NCI-H1417 (cell line): ENCODE measurements around the gene MCUR1.
"Not testable (repeated sequence)": the region's sequence is repeated elsewhere in the genome, so short reads cannot be mapped to it uniquely, and the experiment has no call there.

Experiments used
- DNase-seq, 3 experiments: peaks; one replicate each; lab custom pipeline; 2025; lab: John Stamatoyannopoulos, UW

Gene MCUR1

DNA sequence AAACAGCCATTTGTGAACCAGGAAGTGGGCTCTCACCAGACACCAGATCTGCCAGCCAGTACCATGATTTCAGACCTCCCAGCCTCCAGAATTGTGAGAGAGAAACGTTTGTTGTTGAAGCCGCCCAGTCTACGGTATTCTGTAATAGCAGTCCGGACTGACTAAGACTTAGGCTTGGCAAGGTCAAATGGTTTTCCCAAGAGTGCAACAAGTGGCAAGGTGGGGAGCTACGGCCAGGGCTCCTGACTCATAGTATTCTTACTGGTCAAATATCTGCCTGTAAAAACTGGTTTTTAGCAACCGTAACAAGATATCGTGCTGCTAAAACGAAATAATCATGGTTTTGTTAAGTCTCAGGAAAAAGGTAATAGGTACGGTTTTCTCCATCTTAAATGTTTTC lies 37.8 kb downstream of the MCUR1 start:
- no peak for DNase-seq

DNA sequence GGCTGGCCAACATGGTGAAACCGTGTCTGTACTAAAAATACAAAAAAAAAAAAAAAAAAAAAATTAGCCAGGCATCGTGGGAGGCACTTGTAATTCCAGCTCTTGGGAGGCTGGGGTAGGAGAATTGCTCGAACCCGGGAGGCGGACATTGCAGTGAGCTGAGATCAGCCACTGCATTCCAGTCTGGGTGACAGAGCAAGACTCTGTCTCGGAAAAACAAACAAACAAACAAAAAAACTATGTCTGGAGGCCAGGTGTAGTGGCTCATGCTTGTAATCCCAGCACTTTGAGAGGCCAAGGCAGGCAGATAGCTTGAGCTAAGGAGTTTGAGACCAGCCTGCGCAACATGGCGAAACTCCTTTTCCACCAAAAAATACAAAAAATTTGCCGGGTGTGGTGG lies 38.9 kb downstream of the MCUR1 start:
- DNase-seq = not testable (repeated sequence)

DNA sequence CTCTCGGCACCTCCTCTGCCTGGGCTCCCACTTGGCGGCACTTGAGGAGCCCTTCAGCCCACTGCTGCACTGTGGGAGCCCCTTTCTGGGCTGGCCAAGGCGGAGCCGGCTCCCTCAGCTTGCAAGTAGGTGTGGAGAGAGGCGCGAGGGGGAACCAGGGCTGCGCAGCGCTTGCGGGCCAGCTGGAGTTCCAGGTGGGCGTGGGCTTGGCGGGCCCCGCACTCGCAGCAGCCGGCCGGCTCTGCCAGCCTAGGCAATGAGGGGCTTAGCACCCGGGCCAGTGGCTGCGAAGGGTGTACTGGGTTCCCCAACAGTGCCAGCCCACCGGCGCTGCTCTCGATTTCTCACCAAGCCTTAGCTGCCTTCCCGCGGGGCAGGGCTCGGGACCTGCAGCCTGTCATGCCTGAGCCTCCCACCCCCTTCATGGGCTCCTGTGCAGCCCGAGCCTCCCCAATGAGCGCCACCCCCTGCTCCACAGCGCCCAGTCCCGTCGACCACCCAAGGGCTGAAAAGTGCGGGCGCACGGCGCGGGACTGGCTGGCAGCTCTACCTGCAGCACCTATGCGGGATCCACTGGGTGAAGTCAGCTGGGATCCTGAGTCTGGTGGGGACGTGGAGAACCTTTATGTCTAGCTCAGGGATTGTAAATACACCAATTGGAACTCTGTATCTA lies 41.9 kb downstream of the MCUR1 start:
- DNase-seq = not testable (repeated sequence)

DNA sequence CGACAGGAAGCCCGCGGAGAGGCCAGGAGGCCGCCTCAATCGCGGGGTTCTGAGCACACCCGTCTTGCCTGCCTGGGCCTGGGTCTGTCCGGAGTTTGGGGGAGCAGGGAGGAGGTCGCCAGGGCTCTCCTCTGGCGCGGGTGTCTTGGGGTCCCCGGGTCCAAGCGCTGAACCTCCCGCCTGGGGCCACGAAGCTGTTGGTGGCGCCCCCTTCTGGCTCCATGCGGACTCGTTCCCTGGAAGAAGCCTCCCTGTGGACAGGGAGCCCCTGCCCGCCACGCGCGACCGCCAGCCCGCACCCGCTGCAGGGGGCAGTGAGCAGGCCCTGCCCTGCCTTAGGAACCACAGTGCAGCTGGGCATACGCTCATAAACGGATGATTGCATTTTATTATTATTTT lies 44.7 kb downstream of the MCUR1 start:
- DNase-seq = no peak

DNA sequence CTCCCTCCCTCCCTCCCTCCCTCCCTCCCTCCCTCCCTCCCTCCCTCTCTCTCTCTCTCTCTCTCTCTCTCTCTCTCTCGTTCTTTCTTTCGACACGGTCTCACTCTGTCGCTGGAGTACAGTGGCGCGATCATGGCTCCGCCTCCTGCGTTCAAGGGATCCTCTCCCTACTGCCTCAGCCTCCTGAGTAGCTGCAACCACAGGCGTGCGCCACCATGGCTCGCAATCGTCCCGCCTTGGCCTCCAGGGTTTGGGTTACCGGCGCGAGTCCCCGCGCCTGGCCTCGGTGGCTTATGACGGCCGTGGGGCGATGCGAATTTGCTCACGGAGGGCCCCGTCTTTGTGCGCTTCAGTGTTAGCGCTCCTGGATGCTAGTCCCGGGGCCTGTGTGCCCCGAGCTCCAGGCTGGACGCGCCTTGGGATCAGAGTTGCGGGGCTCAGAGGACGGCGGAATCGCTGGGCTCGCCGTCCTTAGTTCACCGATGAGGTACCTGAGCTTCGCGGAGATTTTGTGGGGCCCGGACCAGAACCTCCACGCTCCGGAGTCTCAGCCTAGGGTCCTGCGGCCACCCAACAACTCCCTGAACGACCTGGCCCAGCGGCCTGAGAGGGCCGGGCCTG lies 45.2 kb downstream of the MCUR1 start:
- no peak for DNase-seq

DNA sequence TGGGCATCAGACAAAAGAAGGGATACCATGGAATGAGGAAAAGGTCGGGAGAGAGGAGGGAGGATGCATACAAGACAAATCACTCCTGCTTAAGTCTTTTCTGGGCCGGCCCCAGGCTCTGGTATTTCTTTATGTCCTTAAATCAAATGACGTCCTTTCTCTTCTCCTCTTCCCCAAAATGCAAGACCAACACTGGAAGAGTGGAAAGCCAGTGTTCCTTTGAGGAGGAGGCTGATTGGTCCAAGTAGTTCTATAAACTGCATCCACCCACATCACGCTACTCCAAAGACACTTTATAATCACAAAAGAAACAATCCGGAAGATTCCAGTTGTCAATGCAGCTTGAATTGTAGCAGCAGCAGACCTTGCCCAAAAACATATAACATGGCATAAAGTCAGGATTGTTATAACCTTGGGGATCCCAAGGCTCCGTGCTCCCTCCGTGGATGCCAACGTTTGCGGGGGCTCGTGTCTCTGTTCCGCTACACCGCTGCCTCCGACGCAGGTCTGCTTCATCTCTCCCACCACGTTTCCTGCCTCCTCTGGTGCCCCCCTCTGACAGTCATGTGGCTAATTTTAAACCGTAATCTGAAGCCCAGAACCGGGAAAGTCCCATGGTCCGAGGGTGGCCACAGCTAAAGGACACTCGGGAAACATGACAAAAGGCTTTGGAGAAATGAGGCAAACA lies 47.1 kb downstream of the MCUR1 start:
- no peak for DNase-seq

DNA sequence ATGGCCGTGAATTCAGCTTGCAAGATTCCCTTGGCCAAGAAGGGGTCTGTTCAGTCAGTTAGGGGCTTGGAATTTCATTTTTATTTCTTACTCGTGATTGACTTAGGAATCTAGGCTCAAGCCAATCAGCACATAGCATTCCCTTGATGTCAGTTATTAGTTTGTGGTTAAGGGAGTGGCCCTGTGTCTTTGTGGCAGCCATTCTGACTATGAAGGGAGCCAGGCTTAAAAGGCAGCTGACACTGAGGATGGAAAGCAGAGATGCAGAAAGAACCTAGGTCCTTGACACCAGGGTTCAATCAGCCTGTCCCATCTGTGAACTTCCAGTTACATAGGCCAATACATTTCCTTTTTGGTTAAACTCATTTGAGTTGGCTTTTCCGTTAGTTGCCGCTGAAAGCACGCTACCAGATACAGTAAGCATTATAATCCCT lies 48.1 kb downstream of the MCUR1 start:
- DNase-seq = no peak

DNA sequence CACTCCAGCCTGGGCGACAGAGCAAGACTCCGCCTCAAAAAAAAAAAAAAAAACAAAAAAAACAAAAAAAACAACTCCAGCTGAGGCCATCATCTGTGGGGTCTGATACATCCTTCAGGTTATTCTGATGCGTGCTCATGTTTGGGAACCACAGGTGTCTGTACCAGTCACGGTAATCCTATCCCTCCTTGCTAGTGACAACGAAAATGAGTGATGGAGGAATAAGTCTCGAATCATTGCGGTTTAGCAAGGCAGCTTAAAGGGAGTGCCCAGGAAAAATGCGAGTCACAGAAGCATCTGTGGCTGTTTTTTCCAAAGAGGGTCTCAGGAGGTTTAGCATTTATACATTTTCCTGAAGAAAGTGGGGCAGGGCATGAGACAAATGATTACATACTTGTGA lies 48.8 kb downstream of the MCUR1 start:
- peak in 2 of 3 experiments; percentile 20 to 56 for DNase-seq

DNA sequence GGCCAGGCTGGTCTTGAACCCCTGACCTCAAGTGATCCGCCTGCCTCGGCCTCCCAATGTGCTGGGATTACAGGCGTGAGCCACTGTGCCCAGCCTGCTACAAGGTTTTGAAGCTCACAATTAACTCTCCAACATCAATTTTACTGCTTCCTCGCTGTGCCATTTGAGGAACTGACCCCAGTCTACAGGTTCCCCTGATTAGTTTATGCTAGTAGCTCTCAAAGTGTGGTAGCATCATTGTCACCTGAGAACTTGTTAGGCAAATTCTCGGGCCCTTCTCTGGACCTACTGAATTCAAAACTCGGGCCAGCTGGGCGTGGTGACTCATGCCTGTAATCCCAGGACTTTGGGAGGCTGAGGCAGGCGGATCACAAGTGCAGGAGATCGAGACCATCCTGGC lies 49.4 kb downstream of the MCUR1 start:
- no peak for DNase-seq

DNA sequence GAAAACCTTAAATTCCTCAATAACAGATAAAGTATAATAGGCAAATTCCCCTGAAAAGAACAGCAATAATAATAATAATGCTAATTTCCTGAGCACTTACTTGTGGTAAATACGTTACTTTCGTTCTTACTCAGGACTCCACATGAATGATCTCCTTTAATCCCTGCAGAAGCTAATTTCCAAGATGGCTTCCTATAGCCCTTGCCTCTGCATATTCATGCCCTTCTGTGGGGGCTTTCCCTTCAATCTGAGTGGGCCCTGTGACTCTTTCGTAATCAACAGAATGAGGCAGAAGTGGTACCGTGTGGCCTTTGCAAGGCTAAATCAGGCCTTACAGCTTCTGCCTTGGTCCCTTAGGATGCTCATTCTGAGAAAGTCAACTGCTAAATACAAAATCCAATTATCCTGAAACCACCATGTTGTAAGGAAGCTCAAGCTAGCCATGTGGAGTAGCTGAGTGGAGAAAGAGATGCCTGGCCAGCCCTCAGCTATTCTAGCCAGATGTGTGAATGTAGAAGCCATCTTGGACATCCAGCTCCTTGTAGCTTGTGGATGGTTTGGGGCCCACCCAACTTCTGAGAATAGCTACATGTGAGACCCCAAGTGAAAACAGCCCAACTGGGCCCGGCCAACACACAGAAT lies 50.5 kb downstream of the MCUR1 start:
- no peak for DNase-seq

DNA sequence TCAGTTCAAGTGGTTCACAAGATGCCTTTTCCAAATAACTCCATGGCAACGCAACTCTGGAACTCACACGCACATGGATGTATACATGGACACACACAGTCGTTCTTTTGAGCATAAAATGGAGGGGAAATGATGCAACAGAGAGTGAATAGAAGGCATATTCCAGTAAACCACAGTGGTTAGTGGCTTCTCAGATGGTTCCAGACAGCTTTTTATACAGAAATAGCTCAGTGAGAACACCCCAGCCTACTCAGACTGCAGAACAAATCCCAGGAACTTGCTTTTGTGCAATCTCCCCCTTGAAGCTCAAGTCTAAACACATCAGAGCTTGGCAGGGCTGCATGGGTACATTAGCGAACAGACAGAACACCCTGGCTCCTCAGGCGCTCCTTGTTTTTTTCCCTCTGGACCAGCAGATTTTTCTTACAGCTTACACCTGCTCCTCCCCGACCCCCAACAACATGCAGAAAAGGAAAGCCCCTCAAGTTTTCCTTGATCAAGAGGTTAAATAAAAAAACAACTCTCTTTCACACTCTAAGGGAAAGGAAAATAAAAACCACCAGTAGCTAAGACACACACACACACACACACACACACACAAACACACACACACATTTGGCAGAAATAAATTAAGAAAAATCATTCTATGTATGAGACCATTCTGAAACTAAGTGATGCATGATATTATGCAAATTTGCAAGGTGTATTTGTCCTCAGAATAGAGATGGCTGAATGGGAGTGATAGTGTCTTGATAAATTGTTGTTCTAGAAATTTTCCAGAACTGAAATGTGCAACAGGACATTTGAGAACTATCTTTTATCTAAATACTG lies 51.5 kb downstream of the MCUR1 start:
- peak in 1 of 3 experiments; percentile 29 for DNase-seq

DNA sequence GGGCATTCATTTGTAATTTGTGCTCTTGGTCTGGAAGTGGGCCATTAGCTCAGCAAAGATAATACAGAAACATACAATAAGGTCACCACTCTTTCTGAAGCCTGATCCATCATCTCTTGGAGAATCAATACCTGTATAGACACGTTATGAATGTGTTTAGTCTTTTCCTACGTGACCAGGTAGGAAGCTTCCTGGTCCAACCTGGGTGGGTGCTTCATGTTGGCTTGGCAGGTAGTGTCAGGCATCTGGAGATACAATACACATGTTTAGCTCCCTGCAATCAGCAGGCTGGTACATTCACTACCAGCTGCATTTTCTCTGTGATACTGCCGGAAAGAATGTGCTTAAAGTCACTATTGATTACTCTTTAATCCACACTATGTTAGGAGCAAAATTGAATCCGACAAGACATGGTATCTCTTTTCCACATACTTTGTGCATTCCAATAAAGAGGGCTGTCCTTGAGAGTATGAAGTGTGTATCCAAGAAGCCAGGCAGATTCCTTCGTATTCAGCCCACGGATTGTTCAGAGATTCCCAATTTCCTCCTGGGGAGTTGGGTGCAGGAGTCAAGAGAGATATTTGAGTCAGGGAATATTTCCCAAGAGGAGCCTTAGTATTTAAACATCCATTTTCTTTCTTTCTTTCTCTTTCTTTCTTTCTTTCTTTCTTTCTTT lies 52.9 kb downstream of the MCUR1 start:
- DNase-seq = no peak

DNA sequence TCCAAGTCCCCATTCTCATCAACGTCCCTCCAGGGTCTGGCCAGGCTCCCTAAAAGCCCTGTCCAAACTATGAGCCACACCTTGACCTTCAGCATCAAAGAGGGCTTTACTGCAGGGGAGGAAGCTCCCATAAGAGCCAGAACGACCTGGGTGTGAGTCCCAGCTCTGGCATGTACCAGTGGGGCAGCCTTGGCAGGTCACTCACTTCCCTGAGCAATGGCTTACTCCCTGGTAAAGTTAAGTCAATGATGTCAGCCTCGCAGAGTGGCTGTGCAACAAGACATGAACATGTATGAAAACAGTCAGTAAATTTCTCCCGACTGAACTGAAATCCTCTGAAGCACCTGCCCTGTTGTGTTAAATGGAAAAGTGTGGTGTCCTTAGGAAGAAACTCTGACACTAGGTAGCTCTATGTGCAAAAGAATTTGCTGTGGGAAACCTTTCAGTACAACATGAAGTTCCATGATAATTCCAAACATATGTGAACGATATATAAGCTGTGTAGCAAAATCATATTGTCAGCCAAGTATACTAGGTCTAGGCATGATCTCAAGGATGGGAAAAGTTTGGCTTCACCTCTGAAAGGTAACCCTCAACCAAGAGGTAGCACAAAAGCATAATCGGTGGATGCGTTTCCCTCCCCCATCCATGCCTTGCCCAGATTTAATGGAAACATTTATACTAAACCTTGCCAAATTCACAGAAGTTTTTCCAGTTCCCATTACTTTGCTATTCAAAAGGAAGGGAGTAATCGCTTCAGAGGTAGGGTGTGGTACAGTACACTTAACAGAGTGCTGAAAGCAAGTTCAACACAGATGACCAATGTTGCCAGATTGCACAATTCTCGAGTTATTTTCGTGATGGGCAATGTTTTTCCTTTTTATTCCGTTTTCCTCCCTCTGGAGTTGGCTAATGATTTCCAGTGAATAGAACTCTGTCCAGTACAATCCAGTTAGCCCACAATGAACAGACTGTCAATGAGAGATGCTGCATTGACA lies 53.8 kb downstream of the MCUR1 start:
- no peak for DNase-seq

DNA sequence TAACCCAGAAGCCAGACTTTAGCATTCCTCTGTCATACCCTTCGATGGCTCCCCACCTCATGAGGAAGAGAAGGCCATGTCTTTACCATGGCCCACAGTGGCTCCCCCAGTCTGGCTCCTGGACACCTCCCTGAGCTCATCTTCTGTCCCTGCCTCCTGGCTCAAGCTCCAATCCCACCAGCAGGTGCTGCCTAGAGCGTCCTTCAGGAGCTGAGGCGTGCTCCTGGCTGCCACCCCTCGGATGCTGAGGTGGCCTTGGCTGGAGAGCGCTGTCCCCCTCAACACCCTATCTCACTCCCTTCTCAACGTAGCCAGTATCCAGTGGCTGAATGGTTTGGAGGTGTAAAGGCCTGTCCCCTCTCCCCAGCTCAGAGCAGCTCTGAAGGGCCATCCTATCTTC lies 55.3 kb downstream of the MCUR1 start:
- DNase-seq = no peak

DNA sequence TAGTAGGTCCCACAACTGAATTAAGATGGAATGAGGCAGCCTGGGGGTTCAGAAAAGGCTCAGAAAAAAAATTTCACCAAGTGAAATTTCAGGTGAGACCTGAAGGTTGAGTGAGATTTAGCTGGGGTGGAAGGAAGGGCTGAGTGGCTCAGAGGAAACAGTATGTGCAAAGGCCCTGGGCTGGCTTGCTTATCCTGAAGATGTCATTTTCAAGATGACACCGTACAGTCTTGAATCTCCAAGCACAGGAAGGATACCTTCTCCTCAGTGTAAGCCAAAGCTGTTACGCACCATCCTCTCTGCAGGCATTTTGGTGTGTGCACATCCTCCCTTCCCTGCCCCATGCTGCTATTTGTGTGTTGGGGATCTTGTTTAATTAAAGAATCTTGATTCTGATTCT lies 59.7 kb downstream of the MCUR1 start:
- DNase-seq = no peak

DNA sequence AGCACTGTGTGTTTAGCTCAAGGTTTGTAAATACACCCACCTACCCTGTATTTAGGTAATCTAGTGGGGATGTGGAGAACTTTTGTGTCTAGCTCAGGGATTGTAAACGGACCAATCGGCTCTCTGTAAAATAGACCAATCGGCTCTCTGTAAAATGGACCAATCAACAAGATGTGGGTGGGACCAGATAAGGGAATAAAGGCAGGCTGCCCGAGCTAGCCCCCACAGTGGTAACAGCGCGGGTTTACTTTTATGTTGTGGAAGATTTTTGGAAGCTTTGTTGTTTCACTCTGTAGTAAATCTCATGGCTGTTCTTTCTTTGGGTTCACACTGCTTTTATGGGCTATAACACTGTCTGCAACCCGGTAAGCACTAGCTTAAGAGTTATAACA lies 70.6 kb downstream of the MCUR1 start:
- DNase-seq = no peak

DNA sequence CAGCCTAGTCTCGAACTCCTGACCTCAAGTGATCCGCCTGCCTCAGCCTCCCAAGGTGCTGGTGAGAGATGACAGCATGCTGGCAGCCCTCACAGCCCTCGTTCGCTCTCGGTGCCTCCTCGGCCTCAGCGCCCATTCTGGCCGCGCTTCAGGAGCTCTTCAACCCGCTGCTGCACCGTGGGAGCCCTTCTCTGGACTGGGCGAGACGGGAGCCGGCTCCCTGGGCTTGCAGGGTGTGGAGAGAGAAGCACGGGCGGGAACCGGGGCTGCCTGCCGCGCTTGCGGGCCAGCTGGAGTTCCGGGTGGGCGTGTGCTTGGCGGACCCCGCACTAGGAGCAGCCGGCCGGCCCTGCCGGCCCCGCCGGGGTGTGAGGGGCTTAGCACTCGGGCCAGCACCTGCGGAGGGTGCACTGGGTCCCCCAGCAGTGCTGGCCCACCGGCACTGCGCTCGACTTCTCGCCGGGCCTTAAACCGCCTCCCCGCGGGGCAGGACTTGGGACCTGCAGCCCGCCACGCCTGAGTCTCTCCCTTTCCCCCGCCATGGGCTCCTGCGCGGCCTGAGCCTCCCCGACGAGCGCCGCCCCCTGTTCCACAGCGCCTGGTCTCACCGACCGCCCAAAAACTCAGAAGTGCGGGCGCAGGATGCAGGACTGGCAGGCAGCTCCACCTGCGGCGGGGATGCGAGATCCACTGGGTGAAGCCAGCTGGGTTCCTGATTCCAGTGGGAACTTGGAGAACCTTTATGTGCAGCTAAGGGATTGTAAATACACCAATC lies 71.2 kb downstream of the MCUR1 start:
- DNase-seq = no peak

DNA sequence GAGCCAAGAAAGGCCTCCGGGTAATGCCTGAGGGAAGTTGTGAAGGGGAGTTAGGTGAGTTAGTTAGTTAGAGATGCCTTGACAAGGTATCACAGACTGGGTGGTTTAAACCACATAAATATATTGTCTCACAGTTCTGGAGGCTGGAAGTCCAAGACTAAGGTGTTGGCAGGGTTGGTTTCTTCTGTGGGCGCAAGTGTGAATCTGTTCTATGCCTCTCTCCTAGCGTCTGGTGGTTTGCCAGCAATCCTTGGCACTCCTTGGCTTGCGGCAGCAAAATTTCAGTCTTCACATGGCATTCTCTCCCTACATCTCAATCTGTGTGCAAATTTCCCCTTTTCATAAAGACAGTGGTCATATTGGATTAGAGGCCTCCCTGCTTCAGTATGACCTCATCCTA lies 73.0 kb downstream of the MCUR1 start:
- no peak for DNase-seq
